K562 (cell line): Measurements from ENCODE around the gene RABEPK. TPM values are rescaled to one million over a fixed set of nuclear protein-coding genes. Genes with fewer than 3 reads are reported as not detected.
A peak's percentile ranks its signal among the peaks of the same experiment; 100 is the strongest.

Experiments
- ATAC-seq: fragments of 200-7000 bp; cut with Tn5 transposase; 3 replicates; pipeline ENCODE4 v1.9.1; 2020; ENCODE audit warnings: moderate library complexity
- BruUV-seq: library from RNA; stranded (reverse); fragments of 400-500 nt; replicated peaks from 2 replicates; lab custom pipeline; 2021; lab: Mats Ljungman, UMichigan
- CTCF ChIA-PET: fragments of 300-600 bp; formaldehyde crosslinking; extraction: SDS; loops from one replicate; lab custom pipeline; 2021; ENCODE audit warnings: low intra/inter-chr PET ratio; lab: Yijun Ruan, JAX
- POLR2A ChIA-PET: fragments of 300-600, 350-650 bp; sonication (Branson Sonifier 250); formaldehyde crosslinking; extraction: SDS; loops from one replicate; lab custom pipeline; 2021; ENCODE audit warnings: antibody characterized with exemption, inconsistent platforms; lab: Yijun Ruan, JAX
- DNase-seq, 4 experiments: peaks; one replicate each; pipeline versions ENCODE4 v3.0.0 to v3.0.0-alpha.2; 2011 to 2018; ENCODE audit warnings: low spot score in 3 of 4, mixed read lengths in 3 of 4; ENCODE audit errors: extremely low read depth in 1 of 4
- FAIRE-seq: peaks from 2 replicates; lab custom pipeline; 2011; peaks lifted over from hg19 to GRCh38; lab: Jason Lieb, UNC
- H2AFZ ChIP-seq: 2 replicates; pipeline ENCODE4 v1.6.0; 2011; ENCODE audit warnings: low read depth, low read length, control low read depth, inconsistent platforms
- H3K27ac ChIP-seq: fragments of 200-600 bp; 3 replicates; pipeline ENCODE4 v1.8.0; 2011; ENCODE audit warnings: low read depth, mild to moderate bottlenecking, control low read depth, inconsistent platforms, low read length, moderate library complexity, mixed read lengths; ENCODE audit errors: extremely low read depth
- H3K27me3 ChIP-seq, 2 experiments: fragments of 300-600 bp in 1 of 2; 2 replicates in 1 of 2; 3 replicates in 1 of 2; pipeline versions ENCODE4 v1.6.0 to v1.8.0; 2011; ENCODE audit warnings: inconsistent platforms in 2 of 2, low read length in 2 of 2, mild to moderate bottlenecking in 1 of 2, mixed read lengths in 1 of 2, moderate library complexity in 1 of 2; ENCODE audit not compliant: control insufficient read depth in 2 of 2, insufficient read depth in 2 of 2
- H3K36me3 ChIP-seq: fragments of 300-600 bp; 3 replicates; pipeline ENCODE4 v1.8.0; 2011; ENCODE audit warnings: mild to moderate bottlenecking, low read length, inconsistent platforms; ENCODE audit not compliant: control insufficient read depth, insufficient read depth
- H3K4me1 ChIP-seq, 2 experiments: fragments of 200-600 bp in 1 of 2; replicated peaks in 1 of 2; 2 replicates in 1 of 2; 3 replicates in 1 of 2; pipeline versions ENCODE4 v1.5.1 to v1.8.0; 2011; ENCODE audit warnings: inconsistent platforms in 2 of 2, low read length in 2 of 2, mild to moderate bottlenecking in 1 of 2, mixed read lengths in 1 of 2, moderate library complexity in 1 of 2; ENCODE audit not compliant: control insufficient read depth in 2 of 2, insufficient read depth in 2 of 2
- H3K4me2 ChIP-seq: 2 replicates; pipeline ENCODE4 v1.6.1; 2011; ENCODE audit warnings: low read length, control low read depth, inconsistent platforms, mixed read lengths; ENCODE audit not compliant: insufficient read depth
- H3K4me3 ChIP-seq: fragments of 200-600 bp; sonication (generic), shearing (Covaris generic); 2 replicates; pipeline ENCODE4 v1.5.1; 2016; ENCODE audit warnings: control low read depth, inconsistent platforms
- H3K79me2 ChIP-seq: fragments of 200-600 bp; 3 replicates; pipeline ENCODE4 v1.8.0; 2011; ENCODE audit warnings: low read length, inconsistent platforms; ENCODE audit not compliant: control insufficient read depth, insufficient read depth
- H3K9ac ChIP-seq, 2 experiments: 2 replicates each; pipeline versions ENCODE4 v1.6.0 to v1.6.1; 2011; ENCODE audit warnings: low read depth in 2 of 2, low read length in 2 of 2, control low read depth in 1 of 2, inconsistent platforms in 1 of 2, mild to moderate bottlenecking in 1 of 2, mixed read lengths in 1 of 2; ENCODE audit not compliant: insufficient read depth in 1 of 2
- H3K9me1 ChIP-seq: one replicate; pipeline ENCODE4 v1.6.0; 2011; ENCODE audit warnings: inconsistent platforms, mild to moderate bottlenecking, low read length, moderate library complexity; ENCODE audit not compliant: control insufficient read depth, insufficient read depth
- H3K9me3 ChIP-seq: replicated peaks from 2 replicates; pipeline ENCODE4 v1.5.1; 2011; ENCODE audit warnings: low read depth, low read length, inconsistent platforms; ENCODE audit not compliant: control insufficient read depth, insufficient read depth
- H4K20me1 ChIP-seq: replicated peaks from 2 replicates; pipeline ENCODE4 v1.6.1; 2011; ENCODE audit warnings: low read length, inconsistent platforms, mixed read lengths; ENCODE audit not compliant: control insufficient read depth, insufficient read depth
- HDAC2 ChIP-seq: fragments of 450-650 bp; IDR thresholded peaks from 2 replicates; pipeline ENCODE4 v1.6.1; 2016; ENCODE audit warnings: mild to moderate bottlenecking
- PRPF4 ChIP-seq: fragments of 200-400 bp; formaldehyde crosslinking; IDR thresholded peaks from one replicate; pipeline ENCODE4 v1.6.1; 2017; ENCODE audit warnings: low read length, low read depth, mild to moderate bottlenecking; ENCODE audit not compliant: insufficient read depth, poor library complexity, severe bottlenecking
- SAP30 ChIP-seq: fragments of 200-600 bp; sonication (generic); IDR thresholded peaks from 2 replicates; pipeline ENCODE4 v1.6.1; 2012; ENCODE audit warnings: borderline replicate concordance, low read depth, mild to moderate bottlenecking, moderate library complexity, low read length, control low read depth, inconsistent platforms; ENCODE audit not compliant: insufficient read depth, poor library complexity, severe bottlenecking
- SMAD1 ChIP-seq: fragments of 150-350 bp; IDR thresholded peaks from 2 replicates; pipeline ENCODE4 v1.6.1; 2014; ENCODE audit warnings: low read length, low read depth; ENCODE audit not compliant: partially characterized antibody
- SRSF3 ChIP-seq: fragments of 200-400 bp; formaldehyde crosslinking; IDR thresholded peaks from 2 replicates; pipeline ENCODE4 v1.6.1; 2016; ENCODE audit warnings: mild to moderate bottlenecking, low read length, moderate library complexity; ENCODE audit not compliant: insufficient read depth
- ZBTB17 ChIP-seq: fragments of 450-650 bp; formaldehyde crosslinking; IDR thresholded peaks from 2 replicates; pipeline ENCODE4 v1.4.0; 2020; ENCODE audit warnings: mild to moderate bottlenecking
- ZBTB33 ChIP-seq: sonication (generic); formaldehyde crosslinking; IDR thresholded peaks from 2 replicates; pipeline ENCODE4 v1.8.1; 2023; ENCODE audit warnings: mild to moderate bottlenecking, missing genetic modification reagents
- WGBS: fragments of 100-300 bp; shearing (Covaris generic); methylation state at CpG from one replicate; pipeline ENCODE4 v1.1.6; 2016; ENCODE audit warnings: low coverage, mixed read lengths; ENCODE audit not compliant: insufficient coverage; ENCODE audit errors: missing lambda C conversion rate; 5-methylcytosine and 5-hydroxymethylcytosine counted together
- in situ Hi-C: fragments of 300-500 bp; cut with MboI; formaldehyde crosslinking; loops from 4 replicates; pipeline ENCODE4 v1.15.0; 2018; ENCODE audit warnings: inconsistent platforms, mixed read lengths
- intact Hi-C: fragments of 100-400 bp; cut with micrococcal nuclease; formaldehyde crosslinking; loops from 2 replicates; pipeline ENCODE4 v1.14.2; 2022
- polyA plus RNA-seq, 8 experiments: library from polyadenylated mRNA; depleted of rRNA in 4 of 8; stranded (reverse) in 5 of 8; unstranded in 3 of 8; fragments of >200 nt; fragmentation: Nextera tagmentation in 2 of 8; fragmentation: Illumina TruSeq in 1 of 8; extraction: Ambion mirVana in 2 of 8; extraction: Trizol in 1 of 8; gene quantifications; 2 replicates each; pipeline versions ENCODE4 v1.2.1 to v1.2.3, GENCODE V29; 2011 to 2014; ENCODE audit warnings: inconsistent platforms in 1 of 8, missing spikeins in 1 of 8
- total RNA-seq, 7 experiments: library from RNA; depleted of rRNA in 6 of 7; stranded (reverse); fragments of >200 nt in 6 of 7; fragmentation: Illumina TruSeq in 2 of 7; extraction: Trizol in 2 of 7; gene quantifications; 2 replicates each; pipeline versions ENCODE4 v1.2.1 to v1.2.3, GENCODE V29; 2011 to 2021; ENCODE audit warnings: low replicate concordance in 1 of 7
- TF ChIP-seq, protein P1 (sequence below), 2 experiments: fragments of 450-650 bp in 1 of 2; sonication (generic) in 1 of 2; formaldehyde crosslinking in 1 of 2; IDR thresholded peaks; 2 replicates each; pipeline versions ENCODE4 v1.7.1 to v1.9.0; 2016 to 2022; ENCODE audit warnings: inconsistent platforms in 1 of 2, mild to moderate bottlenecking in 1 of 2, missing genetic modification reagents in 1 of 2

Gene RABEPK
- total and polyA plus RNA-seq, 9 of the 15 experiments (the other 6 are each of a cell fraction or from before 2014, with no cell fraction given): 38.3 to 113 (median 52.8) TPM

GRCh38 chr9:125238127-125238914, 38.0 kb downstream of the RABEPK start:
- intact Hi-C loops: no loop called here
- BruUV-seq: no TSS peak
- Histone ChIP-seq H3K36me3 (peaks cover 73% of the 10 kb centered on the region), H3K27ac (no peak overlapping the region; the same call in 1 of the 3 replicates), H3K79me2 (peaks cover 70% of the 10 kb centered on the region), H3K4me2 (peak overlapping the region; percentile 97), H3K27me3 (no peaks in the 10 kb centered on the region; a peak in 1 of 5 replicates), H3K4me3 (peak overlapping the region; percentile 92), H4K20me1 (peaks cover 64% of the 10 kb centered on the region), H3K9me3 (no peaks in the 10 kb centered on the region), H3K4me1 (peaks cover 17 to 25% of the 10 kb centered on the region in 2 experiments; a peak in 4 of 5 replicates), H3K9ac (peak overlapping the region; percentile 84 to 96), H3K9me1 (no peaks in the 10 kb centered on the region), H2AFZ (no peak overlapping the region)
- in situ Hi-C loops: no loop called here
- 33% methylated on average over 7 of the region's 7 CpGs for WGBS
- no peak for DNase-seq
- POLR2A ChIA-PET: interaction anchor here (0.6 to 6.2 kb wide), 13 partner anchors 8 to 131 kb away, joined by 3 to 75 read pairs (median 4); partner anchors contain the start of gene GAPVD1
- CTCF ChIA-PET: no interaction called here
- no peak for FAIRE-seq
- ATAC-seq: no peak
- TF ChIP-seq SAP30 (peak; percentile 8), HDAC2 (no peak), ZBTB33 (0 out of 2 replicates have a peak, but pooled peaks have one; percentile 32), SRSF3 (no peak), PRPF4 (peak; percentile 35), SMAD1 (peak; percentile 25), ZBTB17 (peak; percentile 55; the same call in 1 of the 2 replicates)
- TF ChIP-seq, protein P1, sequence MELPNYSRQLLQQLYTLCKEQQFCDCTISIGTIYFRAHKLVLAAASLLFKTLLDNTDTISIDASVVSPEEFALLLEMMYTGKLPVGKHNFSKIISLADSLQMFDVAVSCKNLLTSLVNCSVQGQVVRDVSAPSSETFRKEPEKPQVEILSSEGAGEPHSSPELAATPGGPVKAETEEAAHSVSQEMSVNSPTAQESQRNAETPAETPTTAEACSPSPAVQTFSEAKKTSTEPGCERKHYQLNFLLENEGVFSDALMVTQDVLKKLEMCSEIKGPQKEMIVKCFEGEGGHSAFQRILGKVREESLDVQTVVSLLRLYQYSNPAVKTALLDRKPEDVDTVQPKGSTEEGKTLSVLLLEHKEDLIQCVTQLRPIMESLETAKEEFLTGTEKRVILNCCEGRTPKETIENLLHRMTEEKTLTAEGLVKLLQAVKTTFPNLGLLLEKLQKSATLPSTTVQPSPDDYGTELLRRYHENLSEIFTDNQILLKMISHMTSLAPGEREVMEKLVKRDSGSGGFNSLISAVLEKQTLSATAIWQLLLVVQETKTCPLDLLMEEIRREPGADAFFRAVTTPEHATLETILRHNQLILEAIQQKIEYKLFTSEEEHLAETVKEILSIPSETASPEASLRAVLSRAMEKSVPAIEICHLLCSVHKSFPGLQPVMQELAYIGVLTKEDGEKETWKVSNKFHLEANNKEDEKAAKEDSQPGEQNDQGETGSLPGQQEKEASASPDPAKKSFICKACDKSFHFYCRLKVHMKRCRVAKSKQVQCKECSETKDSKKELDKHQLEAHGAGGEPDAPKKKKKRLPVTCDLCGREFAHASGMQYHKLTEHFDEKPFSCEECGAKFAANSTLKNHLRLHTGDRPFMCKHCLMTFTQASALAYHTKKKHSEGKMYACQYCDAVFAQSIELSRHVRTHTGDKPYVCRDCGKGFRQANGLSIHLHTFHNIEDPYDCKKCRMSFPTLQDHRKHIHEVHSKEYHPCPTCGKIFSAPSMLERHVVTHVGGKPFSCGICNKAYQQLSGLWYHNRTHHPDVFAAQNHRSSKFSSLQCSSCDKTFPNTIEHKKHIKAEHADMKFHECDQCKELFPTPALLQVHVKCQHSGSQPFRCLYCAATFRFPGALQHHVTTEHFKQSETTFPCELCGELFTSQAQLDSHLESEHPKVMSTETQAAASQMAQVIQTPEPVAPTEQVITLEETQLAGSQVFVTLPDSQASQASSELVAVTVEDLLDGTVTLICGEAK (IDR thresholded peaks at IDR 0.05): no peak
- TF ChIP-seq, protein P1 (CRISPR knock-in tag; IDR thresholded peaks at IDR 0.05): 0 out of 2 replicates have a peak, but pooled peaks have one; percentile 21
